Testis (tissue), 3 donors: Measurements from ENCODE around the gene NKD1. TPM values are rescaled to one million over a fixed set of nuclear protein-coding genes. Genes with fewer than 3 reads are reported as not detected.

Experiments used
- DNase-seq: peaks from one replicate; pipeline ENCODE4 v3.0.0-alpha.2; 2019
- H3K27ac ChIP-seq, 2 donors: fragments of 200-600 bp; sonication (generic); one replicate each; pipeline ENCODE4 v1.5.1; 2019
- H3K27me3 ChIP-seq: fragments of 200-600 bp; sonication (generic); one replicate; pipeline ENCODE4 v1.5.1; 2019
- H3K36me3 ChIP-seq: fragments of 200-600 bp; sonication (generic); one replicate; pipeline ENCODE4 v1.5.1; 2017; ENCODE audit warnings: low read depth; ENCODE audit errors: missing control alignments
- H3K4me1 ChIP-seq: fragments of 200-600 bp; sonication (generic); one replicate; pipeline ENCODE4 v1.5.1; 2019
- H3K4me3 ChIP-seq, 2 donors: fragments of 200-600 bp; sonication (generic); one replicate each; pipeline ENCODE4 v1.5.1; 2017 to 2019
- H3K9me3 ChIP-seq: fragments of 200-600 bp; sonication (generic); one replicate; pipeline ENCODE4 v1.5.1; 2017
- POLR2A ChIP-seq: fragments of 450-650 bp; IDR thresholded peaks from one replicate; pipeline ENCODE4 v1.6.1; 2017; ENCODE audit warnings: antibody characterized with exemption, mild to moderate bottlenecking, moderate library complexity
- WGBS, 2 donors: methylation state at CpG; one replicate each; pipeline ENCODE4 v1.1.5; 2018; 5-methylcytosine and 5-hydroxymethylcytosine counted together
- intact Hi-C: fragments of 100-400 bp; cut with DNase I; formaldehyde crosslinking; loops from one replicate; pipeline ENCODE4 v1.15.1; 2023; ENCODE audit warnings: low total_unique reads
- polyA plus RNA-seq: library from polyadenylated mRNA; stranded (reverse); fragments of 350-450 nt; fragmentation: Illumina TruSeq; extraction: RNeasy Lipid Tissue Mini Kit (QIAGEN cat#74804); gene quantifications from one replicate; pipeline ENCODE4 v1.2.3, GENCODE V29; 2014; ENCODE audit warnings: low read depth, low replicate concordance; ENCODE audit not compliant: insufficient read depth
- total RNA-seq, 2 donors: library from RNA; depleted of rRNA; stranded (reverse); fragments of >200 nt; gene quantifications; one replicate each; pipeline ENCODE4 v1.2.3, GENCODE V29; 2016
- TF ChIP-seq, protein P1 (sequence below), 3 experiments: fragments of 450-650 bp in 2 of 3; fragments of 200-600 bp in 1 of 3; sonication (generic) in 1 of 3; IDR thresholded peaks; one replicate each; pipeline ENCODE4 v1.5.1; 2016 to 2019; ENCODE audit warnings: antibody characterized with exemption in 3 of 3, mild to moderate bottlenecking in 2 of 3, moderate library complexity in 1 of 3

NKD1 gene
- total and polyA plus RNA-seq, 3 donors from 2014 or later = 5.9 to 14.4 (median 8.4) TPM

DNA sequence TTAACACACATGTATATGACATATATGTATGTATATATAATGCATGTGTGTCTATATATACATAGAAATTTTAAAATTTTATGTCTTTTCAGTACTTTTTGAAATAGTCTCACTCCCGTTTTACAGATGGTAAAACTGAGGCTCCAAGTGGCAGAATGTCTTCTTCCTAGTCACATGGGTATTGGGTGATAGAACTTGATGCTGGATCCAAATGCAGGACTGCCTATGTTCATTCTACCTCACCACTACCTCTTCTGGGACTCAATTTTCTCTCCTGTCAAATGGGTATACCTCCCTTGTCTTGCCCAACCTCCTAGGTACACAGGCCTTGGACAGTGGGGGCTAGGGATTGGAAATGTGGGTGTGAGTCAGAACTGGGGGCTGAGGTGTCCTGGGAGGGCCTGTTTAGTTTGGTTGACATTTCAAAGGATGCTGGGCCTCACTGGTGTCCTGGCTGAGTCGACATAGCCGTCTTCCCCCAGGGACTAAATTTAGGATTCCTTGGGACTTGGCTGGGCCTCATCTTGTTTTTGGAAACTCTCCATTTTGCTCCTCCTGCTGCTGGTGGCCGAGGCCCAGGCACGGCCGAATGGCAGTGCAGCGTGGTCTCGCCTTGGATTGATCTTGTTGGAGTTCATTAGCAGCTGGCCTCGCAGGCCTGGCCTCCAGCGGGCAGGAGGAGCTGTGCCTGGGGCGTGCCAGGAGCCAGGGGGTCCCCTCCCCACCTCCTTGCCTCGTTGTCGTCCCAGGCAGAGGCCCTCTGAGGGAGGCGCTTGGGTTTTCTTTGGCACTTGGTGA lies 25.9 kb downstream of the NKD1 start:
- H3K27ac ChIP-seq = peak overlapping the region; percentile 42 to 72
- no peak overlapping the region for H3K4me3 ChIP-seq
- H3K9me3 ChIP-seq = no peaks in the 10 kb centered on the region
- peaks cover 10% of the 10 kb centered on the region for H3K4me1 ChIP-seq
- TF ChIP-seq POLR2A = no peak
- TF ChIP-seq, protein P1, sequence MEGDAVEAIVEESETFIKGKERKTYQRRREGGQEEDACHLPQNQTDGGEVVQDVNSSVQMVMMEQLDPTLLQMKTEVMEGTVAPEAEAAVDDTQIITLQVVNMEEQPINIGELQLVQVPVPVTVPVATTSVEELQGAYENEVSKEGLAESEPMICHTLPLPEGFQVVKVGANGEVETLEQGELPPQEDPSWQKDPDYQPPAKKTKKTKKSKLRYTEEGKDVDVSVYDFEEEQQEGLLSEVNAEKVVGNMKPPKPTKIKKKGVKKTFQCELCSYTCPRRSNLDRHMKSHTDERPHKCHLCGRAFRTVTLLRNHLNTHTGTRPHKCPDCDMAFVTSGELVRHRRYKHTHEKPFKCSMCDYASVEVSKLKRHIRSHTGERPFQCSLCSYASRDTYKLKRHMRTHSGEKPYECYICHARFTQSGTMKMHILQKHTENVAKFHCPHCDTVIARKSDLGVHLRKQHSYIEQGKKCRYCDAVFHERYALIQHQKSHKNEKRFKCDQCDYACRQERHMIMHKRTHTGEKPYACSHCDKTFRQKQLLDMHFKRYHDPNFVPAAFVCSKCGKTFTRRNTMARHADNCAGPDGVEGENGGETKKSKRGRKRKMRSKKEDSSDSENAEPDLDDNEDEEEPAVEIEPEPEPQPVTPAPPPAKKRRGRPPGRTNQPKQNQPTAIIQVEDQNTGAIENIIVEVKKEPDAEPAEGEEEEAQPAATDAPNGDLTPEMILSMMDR (IDR thresholded peaks at IDR 0.05) = no peak
- no peaks in the 10 kb centered on the region for H3K27me3 ChIP-seq
- no peak for DNase-seq
- intact Hi-C loops = no loop called here
- H3K36me3 ChIP-seq = no peaks in the 10 kb centered on the region
- WGBS, 2 donors = 54 to 76% methylated on average over 14 of the region's 14 CpGs

GRCh38 chr16:50574745-50575136 lies 26.5 kb downstream of the NKD1 start:
- no peaks in the 10 kb centered on the region for H3K36me3 ChIP-seq
- no peak for DNase-seq
- H3K4me1 ChIP-seq = peaks cover 10% of the 10 kb centered on the region
- TF ChIP-seq, protein P1 (IDR thresholded peaks at IDR 0.05) = no peak
- TF ChIP-seq POLR2A = no peak
- no peak overlapping the region for H3K4me3 ChIP-seq
- no peaks in the 10 kb centered on the region for H3K27me3 ChIP-seq
- intact Hi-C loops = no loop called here
- peak overlapping the region; percentile 42 to 72 for H3K27ac ChIP-seq
- H3K9me3 ChIP-seq = no peaks in the 10 kb centered on the region

DNA sequence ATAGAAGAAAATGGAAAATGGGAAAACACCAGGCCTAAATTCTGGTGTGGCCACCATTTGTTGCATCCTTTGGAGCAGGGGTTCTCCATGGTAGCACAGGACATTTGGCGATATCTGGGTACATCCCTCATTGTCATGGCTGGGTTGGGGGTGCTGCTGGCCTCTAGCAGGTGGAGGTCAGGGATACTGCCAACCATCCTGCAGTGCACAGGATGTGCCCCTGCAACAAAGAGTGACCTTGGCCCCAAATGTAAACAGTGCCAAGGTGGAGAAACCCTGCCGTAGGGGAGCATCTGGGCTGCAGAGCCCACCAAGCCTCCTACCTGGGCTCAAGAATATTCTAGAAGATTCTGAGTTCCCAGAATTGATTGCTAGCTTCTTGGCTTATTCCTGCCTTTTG lies 27.5 kb downstream of the NKD1 start:
- no peak overlapping the region for H3K4me3 ChIP-seq
- H3K27me3 ChIP-seq = no peaks in the 10 kb centered on the region
- 86 to 92% methylated on average over 2 of the region's 2 CpGs for WGBS, 2 donors
- TF ChIP-seq, protein P1 (IDR thresholded peaks at IDR 0.05) = no peak
- TF ChIP-seq POLR2A = no peak
- no peaks in the 10 kb centered on the region for H3K36me3 ChIP-seq
- H3K4me1 ChIP-seq = peaks cover 10% of the 10 kb centered on the region
- no peaks in the 10 kb centered on the region for H3K9me3 ChIP-seq
- intact Hi-C loops = no loop called here
- DNase-seq = no peak
- no peak overlapping the region for H3K27ac ChIP-seq

DNA sequence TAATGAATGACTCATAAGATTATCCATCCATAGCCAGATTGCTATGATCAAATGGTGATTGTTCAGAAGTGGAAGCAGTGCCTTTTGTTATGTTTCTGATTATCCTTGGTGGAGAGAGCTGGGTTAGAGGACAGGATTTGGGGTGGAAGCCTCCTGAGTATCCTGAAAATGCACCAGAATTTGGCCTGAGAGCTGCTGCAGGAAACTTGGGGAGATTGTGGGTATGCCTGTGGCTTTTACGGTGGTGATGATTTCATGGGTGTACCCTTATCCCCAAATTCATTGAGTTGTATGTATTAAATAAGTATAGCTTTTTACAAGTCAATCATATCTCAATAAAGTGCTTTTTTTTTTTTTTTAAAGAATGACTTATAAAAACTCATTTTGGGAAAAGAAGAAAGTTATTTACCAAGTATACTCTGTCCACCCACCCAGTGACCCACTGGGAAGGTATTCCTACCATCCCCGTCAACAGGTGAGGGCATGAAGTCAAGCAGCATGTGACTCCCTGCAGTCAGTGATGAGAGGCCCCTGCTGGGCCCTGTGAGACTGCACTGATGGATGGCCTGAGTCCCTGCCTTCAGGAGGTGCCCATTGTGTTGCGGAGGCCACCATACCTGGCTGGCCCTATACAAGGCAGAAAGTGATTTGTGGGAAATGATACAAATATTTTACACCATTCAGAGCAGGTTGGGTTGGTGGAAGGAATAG lies 28.4 kb downstream of the NKD1 start:
- Histone ChIP-seq H3K9me3 (no peaks in the 10 kb centered on the region), H3K27ac (no peak overlapping the region), H3K4me3 (no peak overlapping the region), H3K27me3 (no peaks in the 10 kb centered on the region), H3K4me1 (peaks cover 10% of the 10 kb centered on the region), H3K36me3 (no peaks in the 10 kb centered on the region)
- intact Hi-C loops = no loop called here
- no peak for DNase-seq
- TF ChIP-seq, protein P1 (IDR thresholded peaks at IDR 0.05) = no peak
- no peak for TF ChIP-seq POLR2A
- 95 to 98% methylated on average over 3 of the region's 3 CpGs for WGBS, 2 donors
